Astrocyte (in vitro differentiated cells and primary cell): Measurements from ENCODE around the gene RBM47. TPM values are rescaled to one million over a fixed set of nuclear protein-coding genes. Genes with fewer than 3 reads are reported as not detected.

Experiments used
- DNase-seq: peaks from one replicate; pipeline ENCODE4 v3.0.0-alpha.2; 2010; ENCODE audit warnings: low read depth
- FAIRE-seq: peaks from 2 replicates; lab custom pipeline; 2011; peaks lifted over from hg19 to GRCh38; lab: Jason Lieb, UNC
- H2AFZ ChIP-seq: 2 replicates; pipeline ENCODE4 v1.6.0; 2012; ENCODE audit warnings: low read depth, low read length, inconsistent platforms
- H3K27ac ChIP-seq: 2 replicates; pipeline ENCODE4 v1.5.1; 2011; ENCODE audit warnings: low read depth, low read length, inconsistent platforms
- H3K27me3 ChIP-seq: 2 replicates; pipeline ENCODE4 v1.6.0; 2011; ENCODE audit warnings: low read length, inconsistent platforms; ENCODE audit not compliant: insufficient read depth
- H3K36me3 ChIP-seq: 2 replicates; pipeline ENCODE4 v1.5.1; 2011; ENCODE audit warnings: low read length, inconsistent platforms; ENCODE audit not compliant: insufficient read depth
- H3K4me1 ChIP-seq: 2 replicates; pipeline ENCODE4 v1.5.1; 2011; ENCODE audit warnings: low read length, inconsistent platforms; ENCODE audit not compliant: insufficient read depth
- H3K4me2 ChIP-seq: 2 replicates; pipeline ENCODE4 v1.6.0; 2012; ENCODE audit warnings: low read length, inconsistent platforms
- H3K4me3 ChIP-seq: 2 replicates; pipeline ENCODE4 v1.5.1; 2011; ENCODE audit warnings: low read depth, mild to moderate bottlenecking, low read length, inconsistent platforms; ENCODE audit not compliant: insufficient read depth
- H3K79me2 ChIP-seq: 2 replicates; pipeline ENCODE4 v1.6.0; 2012; ENCODE audit warnings: mild to moderate bottlenecking, low read length, inconsistent platforms; ENCODE audit not compliant: insufficient read depth
- H3K9ac ChIP-seq: 2 replicates; pipeline ENCODE4 v1.6.0; 2012; ENCODE audit warnings: mild to moderate bottlenecking, low read length, inconsistent platforms
- H3K9me3 ChIP-seq: 2 replicates; pipeline ENCODE4 v1.5.1; 2012; ENCODE audit warnings: low read depth, mild to moderate bottlenecking, low read length, inconsistent platforms; ENCODE audit not compliant: insufficient read depth
- H4K20me1 ChIP-seq: 2 replicates; pipeline ENCODE4 v1.6.0; 2012; ENCODE audit warnings: low read length, inconsistent platforms; ENCODE audit not compliant: insufficient read depth
- H3K27ac Mint-ChIP-seq: one replicate; pipeline ENCODE4 v1.8.0; 2021; ENCODE audit warnings: mild to moderate bottlenecking, mixed read lengths; ENCODE audit not compliant: unreplicated experiment
- H3K27me3 Mint-ChIP-seq: one replicate; pipeline ENCODE4 v1.8.0; 2021; ENCODE audit warnings: low read depth, mixed read lengths; ENCODE audit not compliant: unreplicated experiment
- H3K36me3 Mint-ChIP-seq: one replicate; pipeline ENCODE4 v1.8.0; 2021; ENCODE audit warnings: low read depth, mixed read lengths; ENCODE audit not compliant: unreplicated experiment
- H3K4me1 Mint-ChIP-seq: one replicate; pipeline ENCODE4 v1.8.0; 2021; ENCODE audit warnings: low read depth, mixed read lengths; ENCODE audit not compliant: unreplicated experiment
- H3K4me3 Mint-ChIP-seq: one replicate; pipeline ENCODE4 v1.8.0; 2021; ENCODE audit warnings: mild to moderate bottlenecking, moderate library complexity, mixed read lengths; ENCODE audit not compliant: unreplicated experiment
- H3K9me3 Mint-ChIP-seq: one replicate; pipeline ENCODE4 v1.8.0; 2021; ENCODE audit warnings: mild to moderate bottlenecking, mixed read lengths; ENCODE audit not compliant: unreplicated experiment
- CTCF ChIP-seq: IDR thresholded peaks from 2 replicates; pipeline ENCODE4 v1.5.1; 2011; ENCODE audit warnings: low read depth, mild to moderate bottlenecking, inconsistent platforms, low read length, moderate library complexity; ENCODE audit not compliant: insufficient read depth
- EZH2 ChIP-seq: IDR thresholded peaks from 2 replicates; pipeline ENCODE4 v1.6.1; 2012; ENCODE audit warnings: mild to moderate bottlenecking, low read length, inconsistent platforms; ENCODE audit not compliant: insufficient read depth
- total RNA-seq: library from RNA; stranded (reverse); gene quantifications from 2 replicates; pipeline ENCODE4 v1.2.1, GENCODE V29; 2021

RBM47 gene
- total RNA-seq, 1 donor from 2014 or later: 2.9 TPM

GRCh38 chr4:40559585-40560465 lies 69.8 kb downstream of the RBM47 start:
- no peaks in the 10 kb centered on the region for H3K79me2 ChIP-seq
- H3K27me3 Mint-ChIP-seq: no peaks in the 10 kb centered on the region

DNA sequence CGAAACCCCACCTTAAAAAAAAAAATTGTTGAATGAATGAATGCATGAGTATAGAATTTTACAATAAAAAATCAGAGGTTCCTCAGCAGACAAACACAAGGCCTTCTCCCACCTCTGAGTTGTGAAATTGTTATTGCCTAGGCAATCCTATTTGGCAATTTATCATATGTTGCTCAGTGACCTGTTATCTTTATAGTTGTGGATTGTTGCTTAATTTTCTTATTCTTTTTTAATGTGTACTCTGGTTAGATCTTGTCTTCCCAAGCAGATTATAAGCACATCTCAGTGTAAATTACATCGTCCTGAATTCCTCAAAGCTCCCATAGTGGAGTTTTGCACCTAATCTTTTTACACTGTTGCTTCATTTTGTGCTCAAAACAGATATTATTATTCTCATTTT lies 71.9 kb downstream of the RBM47 start:
- DNase-seq: no peak
- Histone ChIP-seq H3K27ac (no peak overlapping the region), H3K27me3 (no peaks in the 10 kb centered on the region), H3K4me3 (no peak overlapping the region), H4K20me1 (no peaks in the 10 kb centered on the region), H3K4me2 (no peak overlapping the region), H2AFZ (no peak overlapping the region), H3K79me2 (no peaks in the 10 kb centered on the region), H3K9me3 (no peaks in the 10 kb centered on the region), H3K4me1 (peaks cover 5% of the 10 kb centered on the region), H3K9ac (no peak overlapping the region), H3K36me3 (no peaks in the 10 kb centered on the region)
- Mint-ChIP-seq H3K9me3 (no peaks in the 10 kb centered on the region), H3K27me3 (no peaks in the 10 kb centered on the region), H3K4me1 (peaks cover 6% of the 10 kb centered on the region), H3K36me3 (no peaks in the 10 kb centered on the region), H3K27ac (no peak overlapping the region), H3K4me3 (no peak overlapping the region)
- FAIRE-seq: no peak
- no peak for TF ChIP-seq CTCF

More at GRCh38 chr4:40559585-40560465, 69.8 kb downstream of the RBM47 start:
- Histone ChIP-seq H3K4me1 (peaks cover 2% of the 10 kb centered on the region), H3K9ac (no peak overlapping the region), H3K4me3 (no peak overlapping the region), H4K20me1 (no peaks in the 10 kb centered on the region), H2AFZ (no peak overlapping the region), H3K27ac (no peak overlapping the region), H3K4me2 (no peak overlapping the region), H3K36me3 (no peaks in the 10 kb centered on the region), H3K9me3 (no peaks in the 10 kb centered on the region), H3K27me3 (no peaks in the 10 kb centered on the region)
- Mint-ChIP-seq H3K27ac (no peak overlapping the region), H3K36me3 (no peaks in the 10 kb centered on the region), H3K4me1 (peaks cover 7% of the 10 kb centered on the region), H3K4me3 (no peak overlapping the region), H3K9me3 (no peaks in the 10 kb centered on the region)
- FAIRE-seq: no peak
- no peak for DNase-seq
- no peak for TF ChIP-seq EZH2
- TF ChIP-seq CTCF: no peak
